ENCODE results near the gene ARHGEF10L. TPM values are rescaled to one million over a fixed set of nuclear protein-coding genes. Genes with fewer than 3 reads are reported as not detected.
"Not testable (repeated sequence)": the region's sequence is repeated elsewhere in the genome, so short reads cannot be mapped to it uniquely, and the experiment has no call there.

ARHGEF10L gene
- total RNA-seq, 3 donors from 2014 or later (not counting 1 experiment from before 2014, with no cell fraction given) = 0.70 to 1.7 (median 0.94) TPM

GRCh38 chr1:17744666-17745478 is 205.4 kb downstream of the ARHGEF10L start:
- Mint-ChIP-seq H3K4me1 (no peaks in the 10 kb centered on the region), H3K4me3 (no peak overlapping the region), H3K27me3 (ENCODE audit: low read depth in 2 of 2) (peaks cover 0 to 6% of the 10 kb centered on the region in 2 donors), H3K27ac (no peak overlapping the region), H3K9me3 (no peaks in the 10 kb centered on the region), H3K36me3 (no peaks in the 10 kb centered on the region)
- intact Hi-C loops (cut with micrococcal nuclease) = no loop called here
- no peaks in the 10 kb centered on the region for H3K4me1 ChIP-seq (ENCODE audit: control insufficient read depth, insufficient read depth, low read length)
- no peak overlapping the region for H3K4me3 ChIP-seq (ENCODE audit: low read length)
- H3K36me3 ChIP-seq (ENCODE audit: control insufficient read depth, insufficient read depth, low read length) = no peaks in the 10 kb centered on the region
- WGBS (ENCODE audit: insufficient coverage) = 79% methylated on average over 11 of the region's 11 CpGs
- ATAC-seq = no peak
- TF ChIP-seq CTCF (IDR thresholded peaks at IDR 0.05) = no peak
- no peaks in the 10 kb centered on the region for H3K9me3 ChIP-seq (ENCODE audit: control insufficient read depth, insufficient read depth, low read length)
- no peaks in the 10 kb centered on the region for H3K27me3 ChIP-seq (ENCODE audit: control insufficient read depth, insufficient read depth, low read length)
- H3K27ac ChIP-seq (ENCODE audit: low read length) = no peak overlapping the region
- no peak for DNase-seq

GRCh38 chr1:17745479-17745955 is 206.0 kb downstream of the ARHGEF10L start:
- H3K27me3 ChIP-seq (ENCODE audit: control insufficient read depth, insufficient read depth, low read length) = no peaks in the 10 kb centered on the region
- intact Hi-C loops (cut with micrococcal nuclease) = no loop called here
- H3K36me3 Mint-ChIP-seq = no peaks in the 10 kb centered on the region
- H3K36me3 ChIP-seq (ENCODE audit: control insufficient read depth, insufficient read depth, low read length) = no peaks in the 10 kb centered on the region
- H3K4me1 ChIP-seq (ENCODE audit: control insufficient read depth, insufficient read depth, low read length) = no peaks in the 10 kb centered on the region
- H3K4me3 ChIP-seq (ENCODE audit: low read length) = no peak overlapping the region
- no peaks in the 10 kb centered on the region for H3K9me3 ChIP-seq (ENCODE audit: control insufficient read depth, insufficient read depth, low read length)
- WGBS (ENCODE audit: insufficient coverage) = 94% methylated on average over 3 of the region's 3 CpGs
- H3K4me3 Mint-ChIP-seq = no peak overlapping the region
- H3K27ac Mint-ChIP-seq = no peak overlapping the region
- no peak overlapping the region for H3K27ac ChIP-seq (ENCODE audit: low read length)
- DNase-seq = no peak
- no peaks in the 10 kb centered on the region for H3K9me3 Mint-ChIP-seq
- TF ChIP-seq CTCF (IDR thresholded peaks at IDR 0.05) = no peak
- no peak for ATAC-seq
- H3K4me1 Mint-ChIP-seq = no peaks in the 10 kb centered on the region
- H3K27me3 Mint-ChIP-seq (ENCODE audit: low read depth in 2 of 2) = peaks cover 0 to 6% of the 10 kb centered on the region in 2 donors

GRCh38 chr1:17746281-17746680 is 206.8 kb downstream of the ARHGEF10L start:
- H3K4me3 ChIP-seq (ENCODE audit: low read length); intact Hi-C loops (cut with micrococcal nuclease); ATAC-seq; H3K9me3 Mint-ChIP-seq; H3K36me3 ChIP-seq (ENCODE audit: control insufficient read depth, insufficient read depth, low read length); DNase-seq; H3K27me3 Mint-ChIP-seq (ENCODE audit: low read depth in 2 of 2); H3K4me1 Mint-ChIP-seq; H3K27ac Mint-ChIP-seq; H3K9me3 ChIP-seq (ENCODE audit: control insufficient read depth, insufficient read depth, low read length); H3K27ac ChIP-seq (ENCODE audit: low read length); H3K36me3 Mint-ChIP-seq; H3K4me3 Mint-ChIP-seq; H3K4me1 ChIP-seq (ENCODE audit: control insufficient read depth, insufficient read depth, low read length); H3K27me3 ChIP-seq (ENCODE audit: control insufficient read depth, insufficient read depth, low read length): not testable (repeated sequence)
- 78% methylated on average over 1 of the region's 2 CpGs for WGBS (ENCODE audit: insufficient coverage)

- Mint-ChIP-seq H3K9me3 (no peaks in the 10 kb centered on the region), H3K4me1 (no peaks in the 10 kb centered on the region), H3K27ac (no peak overlapping the region), H3K27me3 (ENCODE audit: low read depth in 2 of 2) (peaks cover 0 to 6% of the 10 kb centered on the region in 2 donors), H3K4me3 (no peak overlapping the region), H3K36me3 (no peaks in the 10 kb centered on the region)
- intact Hi-C loops (cut with micrococcal nuclease) = no loop called here
- no peaks in the 10 kb centered on the region for H3K4me1 ChIP-seq (ENCODE audit: control insufficient read depth, insufficient read depth, low read length)
- TF ChIP-seq CTCF (IDR thresholded peaks at IDR 0.05) = no peak
- no peak overlapping the region for H3K4me3 ChIP-seq (ENCODE audit: low read length)
- no peaks in the 10 kb centered on the region for H3K27me3 ChIP-seq (ENCODE audit: control insufficient read depth, insufficient read depth, low read length)
- ATAC-seq (no peak), DNase-seq (no peak)
- H3K27ac ChIP-seq (ENCODE audit: low read length) = no peak overlapping the region
- H3K9me3 ChIP-seq (ENCODE audit: control insufficient read depth, insufficient read depth, low read length) = no peaks in the 10 kb centered on the region
- H3K36me3 ChIP-seq (ENCODE audit: control insufficient read depth, insufficient read depth, low read length) = no peaks in the 10 kb centered on the region
- WGBS (ENCODE audit: insufficient coverage) = 75% methylated on average over 2 of the region's 2 CpGs
Observed at GRCh38 chr1:17746920-17747319, 207.4 kb downstream of the ARHGEF10L start.

Other genes with a start within 250 kb of the ARHGEF10L start
- 10 to 100 TPM in 1 of 3 donors, 1 to 10 TPM in 2; 1.4 to 11.6 (median 1.7) TPM for gene PADI4, start 231.5 kb upstream of the ARHGEF10L start, total RNA-seq
- not detected for gene PADI6, start 167.5 kb upstream of the ARHGEF10L start, total RNA-seq
- 10 to 100 TPM; 55.2 to 76.8 (median 73.2) TPM for gene RCC2, start 100.0 kb upstream of the ARHGEF10L start, total RNA-seq
- gene ACTL8, start 215.6 kb downstream of the ARHGEF10L start, total RNA-seq = not detected